ENCODE data around the gene CCSER2. TPM values are rescaled to one million over a fixed set of nuclear protein-coding genes. Genes with fewer than 3 reads are reported as not detected.

Gene CCSER2
- total RNA-seq, 4 donors from 2014 or later: 60.5 to 80.6 (median 63.1) TPM

DNA sequence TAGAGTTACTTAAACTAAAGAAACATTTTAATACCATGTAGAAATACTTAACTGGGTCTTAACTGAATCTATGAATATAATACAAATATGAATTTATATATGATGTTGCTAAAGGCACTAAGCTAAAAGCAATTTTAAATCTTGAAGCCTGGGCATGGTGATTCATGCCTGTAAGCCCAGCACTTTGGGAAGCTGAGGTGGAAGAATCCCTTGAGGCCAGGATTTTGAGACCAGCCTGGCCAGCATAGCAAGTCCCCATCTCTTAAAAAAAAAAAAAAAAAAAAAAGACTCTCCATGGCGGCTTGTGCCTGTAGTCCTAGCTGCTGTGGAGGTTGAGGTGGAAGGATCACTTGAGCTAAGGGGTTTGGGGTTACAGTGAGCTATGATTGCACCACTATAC is 95.3 kb downstream of the CCSER2 start:
- WGBS: 100% methylated on average over 1 of the region's 1 CpG
- Histone ChIP-seq H3K36me3 (no peaks in the 10 kb centered on the region), H3K27ac (replicated peaks in 1 of 4) (peak overlapping the region; percentile 72 to 79 (median 75)), H3K4me1 (peaks cover 10 to 45% (median 42%) of the 10 kb centered on the region in 4 donors), H3K9me3 (no peaks in the 10 kb centered on the region), H3K27me3 (no peaks in the 10 kb centered on the region), H3K4me3 (no peak overlapping the region)
- intact Hi-C loops (cut with DNase I): no loop called here
- no peak for DNase-seq (ENCODE audit: extremely low spot score)
- TF ChIP-seq POLR2AphosphoS5 (IDR thresholded peaks at IDR 0.05): no peak
- no peak for TF ChIP-seq CTCF (IDR thresholded peaks at IDR 0.05)
- TF ChIP-seq EP300 (IDR thresholded peaks at IDR 0.05): no peak
- no peak for TF ChIP-seq POLR2A (IDR thresholded peaks at IDR 0.05; ENCODE audit: low read depth)

- 3% methylated on average over 3 of the region's 3 CpGs for WGBS
- DNase-seq (ENCODE audit: extremely low spot score): peak; percentile 94
Measured at GRCh38 chr10:84424731-84425167, 96.4 kb downstream of the CCSER2 start.

DNA sequence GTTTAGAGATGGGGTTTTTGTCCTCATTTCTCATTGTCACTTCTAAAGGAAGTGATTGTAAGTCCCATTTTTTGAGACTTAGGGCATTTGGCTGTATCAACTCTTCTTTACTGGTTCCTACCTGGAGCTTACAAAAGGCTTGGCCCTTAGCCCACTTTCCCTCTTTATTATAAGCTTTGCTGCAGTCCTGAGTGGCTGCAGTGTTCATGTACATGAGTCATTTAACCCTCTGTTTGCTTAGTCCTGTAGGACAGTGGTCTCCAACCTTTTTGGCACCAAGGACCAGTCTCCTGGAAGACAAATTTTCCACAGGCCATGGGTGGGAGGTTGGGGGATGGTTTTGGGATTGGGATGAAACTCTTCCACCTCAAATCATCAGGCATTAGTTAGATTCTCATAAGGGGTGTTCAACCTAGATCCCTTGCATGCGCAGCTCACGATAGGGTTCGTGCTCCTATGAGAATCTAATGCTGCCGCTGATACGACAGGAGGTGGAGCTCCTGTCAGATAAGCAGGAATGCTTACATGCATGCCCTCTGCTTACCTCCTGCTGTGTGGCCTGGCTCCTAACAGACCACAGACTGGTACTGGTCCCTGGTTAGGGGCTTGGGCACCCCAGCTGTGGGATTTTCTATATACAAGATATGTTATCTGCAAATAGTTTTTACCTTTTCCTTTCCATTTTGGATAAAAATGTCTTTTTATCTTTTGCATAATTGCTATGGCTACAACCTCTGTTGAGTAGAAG is 99.7 kb downstream of the CCSER2 start:
- H3K4me1 ChIP-seq: peaks cover 21 to 63% (median 46%) of the 10 kb centered on the region in 4 donors
- 95% methylated on average over 5 of the region's 5 CpGs for WGBS
- TF ChIP-seq POLR2AphosphoS5 (IDR thresholded peaks at IDR 0.05) (no peak), POLR2A (IDR thresholded peaks at IDR 0.05; ENCODE audit: low read depth) (no peak), CTCF (IDR thresholded peaks at IDR 0.05) (no peak), EP300 (IDR thresholded peaks at IDR 0.05) (no peak)
- H3K4me3 ChIP-seq: no peak overlapping the region
- intact Hi-C loops (cut with DNase I): no loop called here
- no peak for DNase-seq (ENCODE audit: extremely low spot score)
- H3K9me3 ChIP-seq: no peaks in the 10 kb centered on the region
- no peaks in the 10 kb centered on the region for H3K36me3 ChIP-seq
- H3K27ac ChIP-seq (replicated peaks in 1 of 4): no peak overlapping the region
- no peaks in the 10 kb centered on the region for H3K27me3 ChIP-seq

More at GRCh38 chr10:84424731-84425167, 96.4 kb downstream of the CCSER2 start:
- intact Hi-C loops (cut with DNase I): no loop called here
- Histone ChIP-seq H3K36me3 (no peaks in the 10 kb centered on the region), H3K27ac (replicated peaks in 1 of 4) (peak overlapping the region; percentile 72 to 79 (median 75)), H3K27me3 (no peaks in the 10 kb centered on the region), H3K9me3 (no peaks in the 10 kb centered on the region), H3K4me3 (peak overlapping the region; percentile 28 to 51 (median 40)), H3K4me1 (peaks cover 10 to 46% (median 42%) of the 10 kb centered on the region in 4 donors)
- TF ChIP-seq POLR2A (IDR thresholded peaks at IDR 0.05; ENCODE audit: low read depth): no peak
- TF ChIP-seq POLR2AphosphoS5 (IDR thresholded peaks at IDR 0.05): peak; percentile 84 to 94
- TF ChIP-seq EP300 (IDR thresholded peaks at IDR 0.05): no peak
- no peak for TF ChIP-seq CTCF (IDR thresholded peaks at IDR 0.05)

GRCh38 chr10:84428711-84429110 is 100.3 kb downstream of the CCSER2 start:
- intact Hi-C loops (cut with DNase I): no loop called here
- no peak overlapping the region for H3K27ac ChIP-seq (replicated peaks in 1 of 4)
- H3K27me3 ChIP-seq: no peaks in the 10 kb centered on the region
- no peak overlapping the region for H3K4me3 ChIP-seq
- WGBS: 94% methylated on average over 2 of the region's 2 CpGs
- peaks cover 24 to 63% (median 44%) of the 10 kb centered on the region in 4 donors for H3K4me1 ChIP-seq
- H3K9me3 ChIP-seq: no peaks in the 10 kb centered on the region
- TF ChIP-seq POLR2AphosphoS5 (IDR thresholded peaks at IDR 0.05) (no peak), POLR2A (IDR thresholded peaks at IDR 0.05; ENCODE audit: low read depth) (no peak), EP300 (IDR thresholded peaks at IDR 0.05) (no peak), CTCF (IDR thresholded peaks at IDR 0.05) (no peak)
- DNase-seq (ENCODE audit: extremely low spot score): no peak
- no peaks in the 10 kb centered on the region for H3K36me3 ChIP-seq

Data from esophagus muscularis mucosa (tissue), 4 donors.